HG02852 (cell line): Measurements from ENCODE around the gene LSP1.

Source experiments
- ATAC-seq: cut with Tn5 transposase; IDR thresholded peaks from one replicate; pipeline ENCODE4 v1.9.1; 2021; ENCODE audit warnings: mild to moderate bottlenecking, moderate library complexity; ENCODE audit not compliant: unreplicated experiment

Gene LSP1

GRCh38 chr11:1926156-1927025 is 73.5 kb downstream of the LSP1 start:
- no peak for ATAC-seq

- ATAC-seq, result no peak
Measured at GRCh38 chr11:1927026-1927847, 74.4 kb downstream of the LSP1 start.

- ATAC-seq, result no peak
Measured at GRCh38 chr11:1927848-1928469, 75.1 kb downstream of the LSP1 start.

- no peak for ATAC-seq
Measured at GRCh38 chr11:1928470-1928890, 75.6 kb downstream of the LSP1 start.

GRCh38 chr11:1928891-1929541 is 76.1 kb downstream of the LSP1 start:
- ATAC-seq, result no peak

- no peak for ATAC-seq
Measured at GRCh38 chr11:1929621-1930461, 77.0 kb downstream of the LSP1 start.

GRCh38 chr11:1930462-1930830 is 77.6 kb downstream of the LSP1 start:
- ATAC-seq, result no peak

GRCh38 chr11:1931341-1932104 is 78.6 kb downstream of the LSP1 start:
- ATAC-seq, result no peak

GRCh38 chr11:1932105-1932480 is 79.2 kb downstream of the LSP1 start:
- ATAC-seq, result no peak

- ATAC-seq, result no peak
Measured at GRCh38 chr11:1932681-1933080, 79.8 kb downstream of the LSP1 start.

GRCh38 chr11:1933416-1934334 is 80.8 kb downstream of the LSP1 start:
- ATAC-seq, result no peak

- ATAC-seq, result no peak
Measured at GRCh38 chr11:1934335-1935155, 81.7 kb downstream of the LSP1 start.

GRCh38 chr11:1935156-1936071 is 82.5 kb downstream of the LSP1 start:
- ATAC-seq, result no peak

GRCh38 chr11:1936072-1936780 is 83.3 kb downstream of the LSP1 start:
- no peak for ATAC-seq

GRCh38 chr11:1936781-1937615 is 84.1 kb downstream of the LSP1 start:
- no peak for ATAC-seq
